MCF 10A (cell line): Measurements from ENCODE around the gene ANKRD13D. TPM values are rescaled to one million over a fixed set of nuclear protein-coding genes. Genes with fewer than 3 reads are reported as not detected.
A peak's percentile ranks its signal among the peaks of the same experiment; 100 is the strongest.

Experiments
- BruUV-seq: library from RNA; stranded (reverse); fragments of 400-500 nt; replicated peaks from 2 replicates; lab custom pipeline; 2021; lab: Mats Ljungman, UMichigan
- CTCF ChIA-PET: fragments of 300-600 bp; sonication (Branson Sonifier 250); formaldehyde crosslinking; extraction: SDS; loops from one replicate; lab custom pipeline; 2021; ENCODE audit warnings: antibody characterized with exemption, inconsistent platforms; lab: Yijun Ruan, JAX
- POLR2A ChIA-PET: fragments of 300-600, 350-650 bp; sonication (Branson Sonifier 250); formaldehyde crosslinking; extraction: SDS; loops from one replicate; lab custom pipeline; 2020; ENCODE audit warnings: antibody characterized with exemption, inconsistent platforms; lab: Yijun Ruan, JAX
- DNase-seq: peaks from one replicate; pipeline ENCODE4 v3.0.0-alpha.2; 2018; ENCODE audit not compliant: unreplicated experiment
- H3K27ac Mint-ChIP-seq: one replicate; pipeline ENCODE4 v1.8.0; 2022; ENCODE audit warnings: mild to moderate bottlenecking, low read depth, mixed read lengths; ENCODE audit not compliant: unreplicated experiment
- H3K27me3 Mint-ChIP-seq: one replicate; pipeline ENCODE4 v1.8.0; 2022; ENCODE audit warnings: mixed read lengths; ENCODE audit not compliant: insufficient read depth, unreplicated experiment
- H3K36me3 Mint-ChIP-seq: one replicate; pipeline ENCODE4 v1.8.0; 2022; ENCODE audit warnings: mild to moderate bottlenecking, moderate library complexity, mixed read lengths; ENCODE audit not compliant: insufficient read depth, unreplicated experiment
- H3K4me1 Mint-ChIP-seq: one replicate; pipeline ENCODE4 v1.8.0; 2022; ENCODE audit warnings: mixed read lengths; ENCODE audit not compliant: insufficient read depth, unreplicated experiment
- H3K4me3 Mint-ChIP-seq: one replicate; pipeline ENCODE4 v1.8.0; 2022; ENCODE audit warnings: mild to moderate bottlenecking, moderate library complexity, mixed read lengths; ENCODE audit not compliant: unreplicated experiment
- H3K9me3 Mint-ChIP-seq: one replicate; pipeline ENCODE4 v1.8.0; 2022; ENCODE audit warnings: mixed read lengths; ENCODE audit not compliant: unreplicated experiment
- CTCF ChIP-seq: fragments of 200-600 bp; IDR thresholded peaks from one replicate; pipeline ENCODE4 v1.8.0; 2022; ENCODE audit warnings: antibody characterized with exemption, mild to moderate bottlenecking; ENCODE audit not compliant: unreplicated experiment
- intact Hi-C: fragments of 100-400 bp; cut with micrococcal nuclease; formaldehyde crosslinking; loops from 2 replicates; pipeline ENCODE4 v1.14.1; 2022
- total RNA-seq: library from RNA; stranded (reverse); gene quantifications from 2 replicates; pipeline ENCODE4 v1.2.3, GENCODE V29; 2022

Gene ANKRD13D
- total RNA-seq, 1 experiment from 2014 or later = 39.7 TPM

DNA sequence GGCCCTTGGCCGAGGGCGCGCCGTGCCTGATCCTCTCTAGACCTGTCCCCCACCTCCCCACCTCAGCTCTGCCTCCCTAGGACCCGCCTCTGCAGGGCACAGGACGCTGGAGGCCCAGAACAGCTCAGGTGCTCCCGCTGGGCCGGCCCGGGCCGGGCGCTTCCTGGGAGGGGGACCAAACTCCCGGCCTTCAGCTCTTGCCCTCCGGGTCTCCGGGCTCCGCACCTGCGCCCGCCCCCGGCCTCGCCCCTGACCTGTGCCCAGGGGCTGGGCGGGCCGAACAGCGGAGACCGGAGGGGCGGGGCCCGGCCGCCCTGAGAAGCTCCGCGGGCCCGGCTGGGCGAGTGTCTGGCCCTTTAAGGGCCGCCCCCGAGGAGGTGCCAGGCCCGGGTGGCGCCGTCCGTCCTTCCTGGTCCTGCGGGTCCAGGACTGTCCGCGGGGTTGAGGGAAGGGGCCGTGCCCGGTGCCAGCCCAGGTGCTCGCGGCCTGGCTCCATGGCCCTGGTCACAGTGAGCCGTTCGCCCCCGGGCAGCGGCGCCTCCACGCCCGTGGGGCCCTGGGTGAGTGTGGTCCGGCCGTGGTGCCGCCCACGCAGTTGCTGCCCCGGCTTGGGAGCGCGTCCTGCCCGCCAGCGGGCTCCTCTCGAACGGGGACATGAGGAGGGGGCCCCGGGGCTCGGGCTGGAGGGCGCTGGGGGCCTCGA, 14.2 kb downstream of the ANKRD13D start, which contains the start of gene SSH3:
Gene SSH3 (plus strand): TSS at position 399 of the 703 bp plus-strand sequence. CDS start 96 bp downstream, at position 495.
- ChIA-PET CTCF (interaction anchor here (0.6 to 1.8 kb wide), 6 partner anchors 10 to 108 kb away, joined by 3 to 5 read pairs (median 4); no protein-coding TSS in a partner anchor), POLR2A (interaction anchor here (0.6 to 5.7 kb wide), 19 partner anchors 11 to 743 kb away, joined by 3 to 107 read pairs (median 4); partner anchors contain the start of genes ANKRD13D, GRK2, PPP1CA and RAD9A)
- Mint-ChIP-seq H3K36me3 (peaks cover 34% of the 10 kb centered on the region), H3K4me3 (peak within 1 kb of the TSS; percentile 70), H3K27ac (peak within 1 kb of the TSS; percentile 23), H3K27me3 (no peaks in the 10 kb centered on the region), H3K9me3 (no peaks in the 10 kb centered on the region), H3K4me1 (peaks cover 11% of the 10 kb centered on the region)
- TF ChIP-seq CTCF = no peak
- BruUV-seq = no TSS peak
- DNase-seq = peak; percentile 81
- intact Hi-C loops = loop anchor here (2.0 kb wide), 1 partner anchor 14 kb away; no protein-coding TSS in a partner anchor

DNA sequence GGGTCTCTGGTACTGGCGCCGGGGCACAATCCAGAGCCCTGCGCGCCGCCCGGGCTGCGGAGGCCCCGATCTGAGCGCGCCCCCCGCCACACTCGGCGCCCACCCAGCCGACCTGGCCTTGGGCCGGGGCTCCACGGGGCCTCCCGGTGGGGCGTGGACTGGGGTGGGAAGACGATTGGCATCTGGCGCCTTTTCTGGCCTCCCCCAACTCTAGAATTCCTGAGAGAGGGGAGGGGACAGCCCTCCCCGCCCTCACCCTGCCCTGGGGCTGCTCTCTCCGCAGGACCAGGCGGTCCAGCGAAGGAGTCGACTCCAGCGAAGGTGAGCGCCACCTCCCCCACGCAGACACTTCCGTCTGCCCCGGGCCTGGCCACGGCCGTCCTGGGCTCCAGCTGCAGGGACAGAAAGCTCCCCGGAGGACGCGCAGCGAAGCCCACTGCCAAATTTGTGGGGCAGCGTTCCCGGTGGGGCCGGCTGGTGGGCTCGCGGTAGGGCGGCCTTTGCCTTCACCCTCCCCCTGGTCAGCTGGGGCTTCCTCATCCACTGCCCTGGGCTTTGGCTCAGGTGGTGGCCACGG, 14.8 kb downstream of the ANKRD13D start:
- Mint-ChIP-seq H3K27ac (no peak overlapping the region), H3K36me3 (peaks cover 29% of the 10 kb centered on the region), H3K9me3 (no peaks in the 10 kb centered on the region), H3K4me1 (peaks cover 11% of the 10 kb centered on the region), H3K4me3 (peak overlapping the region; percentile 70), H3K27me3 (no peaks in the 10 kb centered on the region)
- no peak for DNase-seq
- POLR2A ChIA-PET = interaction anchor here (0.6 to 5.7 kb wide), 13 partner anchors 11 to 743 kb away, joined by 3 to 107 read pairs (median 9); partner anchors contain the start of genes ANKRD13D, GRK2 and RHOD
- no peak for TF ChIP-seq CTCF
- TSS peak; percentile 16 for BruUV-seq
- intact Hi-C loops = loop anchor here (2.0 kb wide), 1 partner anchor 13 kb away; no protein-coding TSS in a partner anchor
- CTCF ChIA-PET = interaction anchor here (0.8 to 1.8 kb wide), 6 partner anchors 9 to 42 kb away, joined by 3 to 8 read pairs (median 4); partner anchors contain the start of gene GRK2

- no peak for DNase-seq
- Mint-ChIP-seq H3K4me3 (peak overlapping the region; percentile 70), H3K4me1 (peaks cover 11% of the 10 kb centered on the region), H3K36me3 (peaks cover 31% of the 10 kb centered on the region), H3K9me3 (no peaks in the 10 kb centered on the region), H3K27ac (no peak overlapping the region), H3K27me3 (no peaks in the 10 kb centered on the region)
- intact Hi-C loops = no loop called here
- POLR2A ChIA-PET = interaction anchor here (0.6 to 5.7 kb wide), 5 partner anchors 12 to 232 kb away, joined by 3 to 107 read pairs (median 36); partner anchors contain the start of gene ANKRD13D
- no peak for TF ChIP-seq CTCF
- no TSS peak for BruUV-seq
- CTCF ChIA-PET = interaction anchor here (0.7 to 1.5 kb wide), 5 partner anchors 9 to 38 kb away, joined by 3 to 8 read pairs (median 3); partner anchors contain the start of genes ANKRD13D and GRK2
Observed at GRCh38 chr11:67304511-67305113, 15.5 kb downstream of the ANKRD13D start.
